ENCODE measurements around the gene PEX16. TPM values are rescaled to one million over a fixed set of nuclear protein-coding genes. Genes with fewer than 3 reads are reported as not detected.

The PEX16 gene
- total and polyA plus RNA-seq, 10 donors, result 29.2 to 50.1 (median 34.9) TPM

DNA sequence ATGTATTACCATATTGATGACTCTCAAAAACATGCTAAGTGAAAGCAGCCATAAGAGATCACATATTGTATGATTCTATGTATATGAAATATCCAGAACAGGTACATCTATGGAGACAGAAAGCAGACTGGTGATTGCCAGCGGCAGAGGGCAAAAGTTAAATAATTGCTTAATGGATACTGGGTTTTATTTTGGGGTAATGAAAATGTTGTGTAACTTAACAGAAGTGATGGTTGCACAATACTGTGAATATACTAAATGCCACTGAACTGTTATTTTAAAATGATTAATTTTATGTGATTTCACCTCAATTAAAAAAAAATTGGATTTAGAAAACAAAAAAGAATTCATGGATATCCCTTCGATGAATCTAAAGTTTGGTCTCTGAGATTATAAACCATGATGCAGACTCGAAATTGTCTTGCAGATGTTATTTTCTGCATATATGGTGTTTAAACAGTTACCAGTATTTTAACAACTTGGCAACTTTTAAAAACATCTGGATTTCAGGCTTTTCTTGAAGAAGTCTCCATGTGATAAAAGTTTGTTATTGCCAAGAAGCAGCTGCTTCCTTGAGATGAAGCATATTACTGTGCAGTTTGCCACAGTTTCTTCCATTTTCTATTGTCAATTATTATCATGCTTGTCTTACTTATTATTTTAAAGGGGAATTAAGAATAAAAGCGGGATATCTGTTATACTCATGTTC is 42.9 kb upstream of the PEX16 start:
- no peak overlapping the region for H3K4me3 ChIP-seq
- WGBS, 5 donors, result 82 to 94% (median 87%) methylated on average over 4 of the region's 4 CpGs
- intact Hi-C loops (cut with DNase I; ENCODE audit: low total_unique reads), result loop anchor here (10.0 kb wide), 1 partner anchor 354 kb away; no protein-coding TSS in a partner anchor
- DNase-seq, result no peak
- TF ChIP-seq POLR2A (IDR thresholded peaks at IDR 0.05) (no peak), POLR2AphosphoS5 (IDR thresholded peaks at IDR 0.05) (no peak)
- TF ChIP-seq, protein P1, sequence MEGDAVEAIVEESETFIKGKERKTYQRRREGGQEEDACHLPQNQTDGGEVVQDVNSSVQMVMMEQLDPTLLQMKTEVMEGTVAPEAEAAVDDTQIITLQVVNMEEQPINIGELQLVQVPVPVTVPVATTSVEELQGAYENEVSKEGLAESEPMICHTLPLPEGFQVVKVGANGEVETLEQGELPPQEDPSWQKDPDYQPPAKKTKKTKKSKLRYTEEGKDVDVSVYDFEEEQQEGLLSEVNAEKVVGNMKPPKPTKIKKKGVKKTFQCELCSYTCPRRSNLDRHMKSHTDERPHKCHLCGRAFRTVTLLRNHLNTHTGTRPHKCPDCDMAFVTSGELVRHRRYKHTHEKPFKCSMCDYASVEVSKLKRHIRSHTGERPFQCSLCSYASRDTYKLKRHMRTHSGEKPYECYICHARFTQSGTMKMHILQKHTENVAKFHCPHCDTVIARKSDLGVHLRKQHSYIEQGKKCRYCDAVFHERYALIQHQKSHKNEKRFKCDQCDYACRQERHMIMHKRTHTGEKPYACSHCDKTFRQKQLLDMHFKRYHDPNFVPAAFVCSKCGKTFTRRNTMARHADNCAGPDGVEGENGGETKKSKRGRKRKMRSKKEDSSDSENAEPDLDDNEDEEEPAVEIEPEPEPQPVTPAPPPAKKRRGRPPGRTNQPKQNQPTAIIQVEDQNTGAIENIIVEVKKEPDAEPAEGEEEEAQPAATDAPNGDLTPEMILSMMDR (IDR thresholded peaks at IDR 0.05 in 8 of 11, conservative IDR thresholded peaks at IDR 0.05 in 3 of 11), result no peak
- no peak overlapping the region for H3K27ac ChIP-seq
- peaks cover 0 to 13% (median 2%) of the 10 kb centered on the region in 6 donors for H3K4me1 ChIP-seq
- H3K36me3 ChIP-seq, result peaks cover 0 to 71% (median 10%) of the 10 kb centered on the region in 6 donors
- no peaks in the 10 kb centered on the region for H3K27me3 ChIP-seq (replicated peaks in 1 of 7)
- H3K9me3 ChIP-seq, result no peaks in the 10 kb centered on the region

DNA sequence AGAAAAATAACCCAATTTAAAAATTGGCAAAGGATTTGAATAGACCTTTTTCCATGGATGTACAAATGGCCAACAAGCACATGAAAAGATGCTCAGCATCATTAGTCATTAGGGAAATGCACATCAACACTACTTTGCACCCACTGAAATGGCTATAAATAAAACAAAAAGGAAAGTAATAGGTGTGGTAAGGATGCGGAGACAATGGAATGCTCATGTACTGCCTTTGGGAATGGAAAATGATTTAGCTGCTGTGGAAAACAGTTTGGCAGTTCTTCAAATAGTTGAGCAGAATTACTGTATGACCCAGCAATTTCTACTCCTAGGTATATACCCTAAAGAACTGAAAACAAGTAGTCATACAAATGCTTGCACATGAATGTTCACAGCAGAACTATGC is 42.2 kb upstream of the PEX16 start:
- no peak for DNase-seq
- Histone ChIP-seq H3K27ac (no peak overlapping the region), H3K36me3 (peaks cover 0 to 71% (median 6%) of the 10 kb centered on the region in 6 donors), H3K27me3 (replicated peaks in 1 of 7) (no peaks in the 10 kb centered on the region), H3K4me1 (peaks cover 0 to 9% (median 2%) of the 10 kb centered on the region in 6 donors), H3K9me3 (no peaks in the 10 kb centered on the region), H3K4me3 (no peak overlapping the region)
- TF ChIP-seq POLR2A (IDR thresholded peaks at IDR 0.05) (no peak), POLR2AphosphoS5 (IDR thresholded peaks at IDR 0.05) (no peak)
- TF ChIP-seq, protein P1 (IDR thresholded peaks at IDR 0.05 in 8 of 11, conservative IDR thresholded peaks at IDR 0.05 in 3 of 11), result no peak
- WGBS, 5 donors, result 85 to 100% (median 92%) methylated on average over 1 of the region's 1 CpG
- intact Hi-C loops (cut with DNase I; ENCODE audit: low total_unique reads), result loop anchor here (10.0 kb wide), 1 partner anchor 355 kb away; no protein-coding TSS in a partner anchor

DNA sequence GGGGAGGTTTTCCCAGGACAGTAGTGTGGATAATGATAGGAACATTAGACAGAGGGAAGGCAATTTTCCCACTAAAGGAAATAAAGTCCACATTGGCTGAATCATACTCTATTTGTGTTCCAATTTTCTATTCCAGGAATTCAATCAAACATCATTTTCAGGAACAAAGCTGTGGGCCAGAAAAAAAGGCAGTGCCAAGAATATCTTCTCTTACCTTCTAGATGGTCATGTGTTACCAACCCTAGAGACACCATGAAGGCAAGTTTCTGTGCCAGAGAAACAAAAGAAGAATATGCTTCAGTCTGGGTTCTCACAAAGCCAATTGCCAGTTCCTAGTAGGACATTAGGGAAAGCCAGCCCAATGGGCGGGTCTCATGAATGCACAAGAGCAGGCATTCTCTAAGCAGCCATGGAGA is 32.3 kb upstream of the PEX16 start:
- H3K4me1 ChIP-seq, result no peaks in the 10 kb centered on the region
- intact Hi-C loops (cut with DNase I; ENCODE audit: low total_unique reads), result no loop called here
- no peak overlapping the region for H3K27ac ChIP-seq
- no peak for TF ChIP-seq POLR2A (IDR thresholded peaks at IDR 0.05)
- no peak for TF ChIP-seq POLR2AphosphoS5 (IDR thresholded peaks at IDR 0.05)
- no peaks in the 10 kb centered on the region for H3K9me3 ChIP-seq
- no peaks in the 10 kb centered on the region for H3K27me3 ChIP-seq (replicated peaks in 1 of 7)
- no peak overlapping the region for H3K4me3 ChIP-seq
- WGBS, 5 donors, result 97 to 100% (median 100%) methylated on average over 1 of the region's 1 CpG
- DNase-seq, result no peak
- peaks cover 0 to 100% (median 67%) of the 10 kb centered on the region in 6 donors for H3K36me3 ChIP-seq

DNA sequence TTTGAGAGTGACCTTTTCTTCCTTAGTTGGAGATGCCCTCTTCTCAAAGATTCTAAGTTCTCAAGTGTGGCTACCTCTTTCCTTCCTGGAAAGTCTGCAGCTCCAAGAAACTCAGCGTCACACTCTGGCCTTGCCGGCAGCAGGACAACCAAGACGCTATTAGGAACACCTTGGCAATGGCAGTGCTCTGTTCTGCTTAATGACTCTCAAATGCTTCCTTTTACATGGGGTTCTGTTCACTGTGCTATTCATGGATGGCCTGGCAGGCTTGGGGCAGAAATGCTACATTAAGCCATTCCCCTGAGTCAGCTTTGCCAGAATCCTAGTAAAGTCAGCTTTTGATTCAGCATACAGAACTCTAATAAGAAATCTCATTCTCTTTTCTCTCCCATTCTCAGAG is 30.7 kb upstream of the PEX16 start:
- no peak overlapping the region for H3K4me3 ChIP-seq
- no peak for DNase-seq
- TF ChIP-seq POLR2A (IDR thresholded peaks at IDR 0.05) (no peak), POLR2AphosphoS5 (IDR thresholded peaks at IDR 0.05) (no peak)
- TF ChIP-seq, protein P1 (IDR thresholded peaks at IDR 0.05 in 8 of 11, conservative IDR thresholded peaks at IDR 0.05 in 3 of 11), result no peak
- WGBS, 5 donors, result 95 to 99% (median 97%) methylated on average over 3 of the region's 3 CpGs
- H3K9me3 ChIP-seq, result no peaks in the 10 kb centered on the region
- H3K4me1 ChIP-seq, result no peaks in the 10 kb centered on the region
- peaks cover 0 to 100% (median 76%) of the 10 kb centered on the region in 6 donors for H3K36me3 ChIP-seq
- H3K27ac ChIP-seq, result no peak overlapping the region
- no peaks in the 10 kb centered on the region for H3K27me3 ChIP-seq (replicated peaks in 1 of 7)
- intact Hi-C loops (cut with DNase I; ENCODE audit: low total_unique reads), result no loop called here

Data from spleen (tissue), 11 donors.